Skin epidermis (tissue), 12 donors: ENCODE measurements around the gene KRT7.
"Not testable (repeated sequence)": the region's sequence is repeated elsewhere in the genome, so short reads cannot be mapped to it uniquely, and the experiment has no call there.

Source experiments
- H3K27ac ChIP-seq, 21 experiments: fragments of 200-600 bp; sonication (generic) in 11 of 21; one replicate each; pipeline ENCODE4 v1.5.0; 2020; ENCODE audit warnings: mild to moderate bottlenecking in 3 of 21, inconsistent platforms in 2 of 21, moderate library complexity in 2 of 21
- H3K4me3 ChIP-seq, 7 experiments: fragments of 200-600 bp; sonication (generic) in 2 of 7; one replicate each; pipeline ENCODE4 v1.5.0; 2020; ENCODE audit warnings: inconsistent platforms in 2 of 7, mild to moderate bottlenecking in 2 of 7, moderate library complexity in 1 of 7

The KRT7 gene

DNA sequence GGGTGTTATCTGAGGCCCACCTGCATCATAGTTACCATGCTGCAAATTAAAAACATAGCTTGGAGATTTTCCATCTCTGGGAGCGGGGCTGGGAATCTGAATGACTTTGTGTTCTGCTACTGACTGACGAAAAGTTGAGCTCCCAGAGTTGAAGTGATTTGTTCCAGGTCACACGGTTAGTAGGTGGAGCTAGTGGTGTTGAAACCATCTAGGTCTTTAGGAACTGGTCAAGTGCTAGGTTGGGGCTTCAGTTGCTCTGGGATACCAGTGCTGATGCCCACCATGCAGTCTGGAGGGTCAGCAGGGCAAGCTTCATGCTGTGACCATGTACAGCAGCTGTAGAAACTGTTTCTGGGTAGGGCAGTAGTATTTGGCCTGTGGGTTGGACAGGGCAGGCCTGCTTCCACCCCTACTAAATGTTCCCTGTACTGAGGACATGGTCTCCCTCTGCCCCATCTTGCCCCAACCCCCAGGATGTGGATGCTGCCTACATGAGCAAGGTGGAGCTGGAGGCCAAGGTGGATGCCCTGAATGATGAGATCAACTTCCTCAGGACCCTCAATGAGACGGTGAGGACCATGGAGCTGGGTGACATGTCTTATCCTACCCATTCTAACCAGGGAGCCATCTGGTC lies 5.3 kb downstream of the KRT7 start:
- no peak overlapping the region for H3K27ac ChIP-seq
- no peak overlapping the region for H3K4me3 ChIP-seq

DNA sequence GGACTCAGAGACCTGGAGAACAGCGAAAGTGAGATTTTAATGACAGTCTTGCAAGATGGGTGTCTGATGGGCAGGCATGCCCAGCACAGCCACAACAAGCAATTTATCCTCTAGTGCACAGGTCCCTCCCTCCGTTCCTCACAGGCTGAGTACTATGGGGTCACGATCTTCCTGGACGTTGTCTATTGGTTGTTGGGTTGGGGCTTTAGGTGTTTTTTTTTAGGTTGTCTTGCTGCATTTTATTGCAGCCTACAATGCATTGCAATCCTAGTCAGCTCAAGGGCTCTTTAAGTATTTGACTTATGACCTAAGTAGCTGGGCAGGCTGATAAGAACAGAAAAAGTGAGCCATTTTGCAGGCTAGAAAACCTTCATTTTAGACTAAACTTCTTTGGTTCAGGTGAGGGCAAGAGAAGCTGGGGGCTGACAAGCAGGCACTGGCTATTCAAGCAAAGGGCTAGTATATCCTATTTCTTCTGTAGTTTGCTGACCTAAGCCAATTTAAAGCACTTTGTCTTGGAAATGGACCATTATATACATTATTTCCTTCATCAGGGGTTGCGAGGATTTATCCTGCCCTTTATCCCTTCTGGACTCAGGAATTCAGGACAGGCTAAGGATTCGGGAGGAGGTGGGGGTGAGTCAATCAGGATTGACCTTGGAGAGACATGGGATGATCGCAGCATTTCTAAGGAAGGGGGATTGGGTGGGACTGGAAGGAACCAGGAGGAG lies 6.0 kb downstream of the KRT7 start:
- H3K4me3 ChIP-seq: no peak overlapping the region
- no peak overlapping the region for H3K27ac ChIP-seq

DNA sequence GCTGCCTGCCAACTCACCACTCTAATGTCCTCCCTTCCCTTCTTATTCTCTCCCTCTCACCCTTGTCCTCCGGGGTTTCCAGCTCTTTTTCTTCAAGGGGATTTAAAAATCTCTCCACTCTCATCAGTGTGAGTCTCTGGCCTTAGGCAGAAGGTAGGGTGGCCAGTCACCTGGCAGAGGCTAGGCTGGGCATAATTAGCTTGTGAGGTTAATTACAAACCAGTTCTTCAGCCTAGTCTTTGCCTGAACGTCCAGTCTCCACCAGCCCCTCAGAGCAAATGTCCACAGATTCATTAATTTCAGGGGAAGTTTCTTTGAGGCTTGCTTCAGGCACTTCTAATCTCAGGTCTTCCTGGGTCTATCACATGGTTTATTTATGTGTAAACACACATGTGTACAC lies 6.7 kb downstream of the KRT7 start:
- H3K4me3 ChIP-seq: no peak overlapping the region
- H3K27ac ChIP-seq: no peak overlapping the region

DNA sequence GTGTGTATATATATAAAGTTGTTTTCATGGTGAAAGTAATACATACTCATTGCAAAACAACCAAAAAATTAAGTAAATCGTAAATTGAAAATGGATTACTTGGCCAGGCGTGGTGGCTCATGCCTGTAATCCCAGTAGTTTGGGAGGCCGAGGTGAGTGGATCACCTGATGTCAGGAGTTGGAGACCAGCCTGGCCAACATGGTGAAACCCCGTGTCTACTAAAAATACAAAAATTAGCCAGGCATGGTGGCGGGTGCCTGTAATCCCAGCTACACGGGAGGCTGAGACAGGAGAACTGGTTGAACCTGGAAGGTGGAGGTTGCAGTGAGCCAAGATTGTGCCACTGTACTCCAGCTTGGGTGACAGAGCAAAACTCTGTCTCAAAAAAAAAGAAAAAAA lies 7.2 kb downstream of the KRT7 start:
- H3K4me3 ChIP-seq, H3K27ac ChIP-seq: not testable (repeated sequence)

DNA sequence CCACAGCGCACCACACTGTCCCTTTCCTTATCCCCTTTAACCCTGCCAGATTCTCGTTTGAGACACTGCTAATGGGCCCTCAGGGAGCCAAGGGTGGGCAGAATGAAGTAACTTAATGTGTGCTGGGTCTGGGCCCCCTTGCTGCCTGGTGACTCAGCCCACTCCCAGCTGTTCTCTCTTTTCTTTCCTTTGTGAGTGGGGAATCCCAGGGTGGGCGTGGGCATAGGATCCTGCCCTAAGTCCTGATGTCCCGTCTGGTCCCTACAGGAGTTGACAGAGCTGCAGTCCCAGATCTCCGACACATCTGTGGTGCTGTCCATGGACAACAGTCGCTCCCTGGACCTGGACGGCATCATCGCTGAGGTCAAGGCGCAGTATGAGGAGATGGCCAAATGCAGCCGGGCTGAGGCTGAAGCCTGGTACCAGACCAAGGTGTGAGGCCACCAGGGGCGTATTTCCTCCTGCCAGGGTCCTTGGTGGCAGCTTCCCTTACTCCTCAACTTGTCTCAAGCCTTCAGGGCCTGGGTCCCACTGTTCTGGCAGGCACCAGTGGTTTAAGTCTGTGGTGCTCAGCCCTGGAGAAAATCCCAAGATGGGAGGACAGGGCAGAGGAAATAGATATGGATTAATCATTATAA lies 8.3 kb downstream of the KRT7 start:
- H3K4me3 ChIP-seq: no peak overlapping the region
- H3K27ac ChIP-seq: no peak overlapping the region

DNA sequence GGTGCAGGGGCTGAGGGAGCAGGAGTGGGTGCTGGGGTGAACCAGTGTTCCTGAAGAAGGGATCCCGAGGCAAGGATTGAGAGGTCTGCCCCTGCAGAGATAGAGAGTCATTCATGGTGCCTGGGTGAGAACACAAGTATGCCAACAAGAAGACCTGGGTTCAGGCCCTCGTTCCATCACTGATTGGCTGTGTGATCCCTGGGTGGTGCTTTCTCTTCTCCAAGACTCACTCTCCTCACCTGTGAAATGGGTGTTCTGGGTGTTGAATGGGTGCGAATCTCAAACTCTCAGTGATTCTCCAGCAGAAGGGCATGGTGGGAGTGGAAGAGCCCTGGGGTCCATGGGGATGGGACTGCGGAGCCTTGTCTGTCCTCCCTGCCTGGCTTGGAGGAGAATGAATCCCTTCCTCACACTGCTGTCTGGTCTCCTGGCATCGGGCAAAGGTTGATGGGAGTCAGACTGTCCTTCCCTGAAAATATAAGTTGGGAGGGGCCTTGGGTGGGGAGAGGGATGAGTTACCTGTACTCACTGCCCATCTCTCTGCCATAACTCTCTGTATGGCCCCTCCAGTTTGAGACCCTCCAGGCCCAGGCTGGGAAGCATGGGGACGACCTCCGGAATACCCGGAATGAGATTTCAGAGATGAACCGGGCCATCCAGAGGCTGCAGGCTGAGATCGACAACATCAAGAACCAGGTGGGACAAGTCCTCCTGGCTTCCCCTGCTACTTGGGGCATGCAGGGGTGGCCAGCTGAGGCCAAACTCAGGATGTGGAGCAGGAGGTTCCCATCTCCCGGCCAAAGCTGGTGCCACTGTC lies 9.6 kb downstream of the KRT7 start:
- Histone ChIP-seq H3K4me3 (no peak overlapping the region), H3K27ac (peak overlapping the region in 1 of 21 experiments; percentile 67)

DNA sequence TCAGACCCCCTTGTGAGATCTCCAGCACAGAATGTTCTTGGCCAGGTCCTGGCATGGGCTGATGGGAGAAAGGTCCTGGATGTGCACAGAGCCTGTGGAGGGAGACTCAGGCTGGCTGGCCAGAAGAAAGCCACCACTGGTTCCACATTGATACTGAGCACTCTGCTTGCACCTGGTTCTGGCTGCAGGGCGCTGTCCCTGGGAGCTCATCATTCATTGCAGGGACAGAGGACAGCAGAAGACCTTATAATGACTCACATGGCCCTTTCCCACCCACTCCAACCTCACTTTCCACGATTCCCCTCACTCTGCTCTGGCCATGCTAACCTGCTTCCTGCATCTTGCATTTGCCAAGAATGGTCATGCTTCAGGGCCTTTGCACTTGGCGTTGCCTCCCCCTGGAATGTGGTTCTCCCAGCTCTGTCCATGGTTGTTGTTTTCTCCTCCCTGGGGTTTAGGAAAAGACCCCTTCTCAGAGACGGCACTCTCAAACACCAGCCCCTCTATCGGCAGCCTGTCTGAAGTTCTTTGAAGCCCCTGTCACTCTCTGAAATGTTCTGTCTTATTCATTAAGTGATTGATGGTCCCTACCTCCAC lies 10.3 kb downstream of the KRT7 start:
- peak overlapping the region in 8 of 21 experiments; percentile 40 to 85 (median 69) for H3K27ac ChIP-seq

DNA sequence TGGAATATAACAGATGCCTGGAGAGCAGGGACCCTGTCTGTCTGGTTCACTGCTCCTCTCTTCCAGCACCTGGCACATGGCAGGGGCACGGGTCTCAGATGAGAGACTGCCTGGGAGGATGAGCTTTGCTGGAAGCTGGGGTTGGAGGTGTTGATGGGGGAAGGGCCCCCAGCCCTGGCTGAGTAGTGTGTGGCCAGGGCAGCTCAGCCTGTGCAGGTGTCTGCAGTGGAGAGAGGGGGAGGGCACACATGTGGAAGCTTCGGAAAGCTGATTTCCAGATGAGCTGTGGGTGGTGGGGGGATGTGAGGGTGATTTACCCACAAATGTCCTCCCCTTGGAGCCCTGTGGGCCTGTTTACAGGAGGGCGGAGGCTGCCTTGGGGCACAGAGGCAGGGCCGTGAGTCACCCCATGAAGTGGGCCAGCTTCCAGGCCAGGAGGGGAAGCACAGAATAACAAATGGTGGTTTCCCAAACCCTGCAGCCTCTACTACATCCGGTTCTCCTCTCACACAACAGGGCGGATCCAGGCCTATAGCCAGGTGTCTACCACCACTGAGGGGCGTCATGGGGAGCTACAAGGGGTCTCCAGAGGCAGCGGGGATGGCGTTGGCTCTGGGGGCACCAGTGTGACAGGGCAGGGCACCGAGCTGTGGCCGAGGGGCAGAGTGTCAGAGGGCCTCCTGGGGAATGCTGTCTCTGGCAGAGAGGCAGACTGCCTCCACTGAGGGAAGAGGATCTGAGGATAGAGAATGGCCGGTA lies 11.0 kb downstream of the KRT7 start:
- no peak overlapping the region for H3K4me3 ChIP-seq
- H3K27ac ChIP-seq: peak overlapping the region in 15 of 21 experiments; percentile 14 to 85 (median 62)

More for the DNA sequence above, 10.3 kb downstream of the KRT7 start:
- H3K4me3 ChIP-seq: no peak overlapping the region

DNA sequence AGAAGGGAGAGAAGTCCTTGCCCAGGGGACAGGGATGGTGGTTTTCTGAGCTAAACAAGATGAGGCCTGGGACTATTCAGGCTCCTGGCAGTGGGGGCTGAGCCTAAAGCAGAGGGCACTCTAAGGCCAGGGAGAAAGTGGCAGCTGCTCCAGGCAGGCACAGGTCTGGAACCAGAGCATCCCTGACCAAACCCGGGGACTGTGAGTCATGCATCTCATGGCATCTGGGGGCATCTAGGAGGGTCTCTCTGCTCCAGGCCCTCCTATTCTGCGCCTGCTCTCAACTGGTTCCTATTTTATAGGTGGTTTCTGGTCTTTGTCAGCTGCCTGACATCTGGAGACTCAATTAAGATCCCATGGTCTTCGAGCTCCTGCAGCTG lies 11.6 kb downstream of the KRT7 start:
- Histone ChIP-seq H3K4me3 (no peak overlapping the region), H3K27ac (peak overlapping the region in 15 of 21 experiments; percentile 14 to 85 (median 62))

DNA sequence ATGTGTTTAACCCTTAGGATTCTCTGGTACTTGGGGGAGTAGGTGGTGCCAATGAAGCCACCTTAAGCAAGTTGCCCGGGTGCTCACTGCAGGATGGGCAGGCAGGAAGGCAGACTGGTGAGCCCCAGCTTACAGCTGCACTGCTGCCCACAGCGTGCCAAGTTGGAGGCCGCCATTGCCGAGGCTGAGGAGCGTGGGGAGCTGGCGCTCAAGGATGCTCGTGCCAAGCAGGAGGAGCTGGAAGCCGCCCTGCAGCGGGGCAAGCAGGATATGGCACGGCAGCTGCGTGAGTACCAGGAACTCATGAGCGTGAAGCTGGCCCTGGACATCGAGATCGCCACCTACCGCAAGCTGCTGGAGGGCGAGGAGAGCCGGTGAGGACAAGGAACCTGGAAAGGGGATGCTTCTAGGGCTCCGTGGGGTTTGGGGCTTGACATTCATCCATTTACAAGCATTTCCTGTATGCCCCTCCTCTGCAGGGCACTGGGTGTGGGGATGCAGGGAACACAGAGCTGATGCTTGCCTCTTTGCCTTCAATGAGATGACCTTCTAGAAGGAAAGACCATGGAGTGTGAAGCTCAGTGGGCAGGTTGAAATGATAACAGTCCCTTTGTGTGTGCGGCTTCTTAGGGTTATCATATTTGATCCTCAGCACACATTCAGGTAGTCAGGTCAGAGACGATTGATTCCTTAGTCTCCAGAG lies 12.4 kb downstream of the KRT7 start:
- H3K4me3 ChIP-seq: no peak overlapping the region
- H3K27ac ChIP-seq: peak overlapping the region in 3 of 21 experiments; percentile 4 to 67 (median 23)

DNA sequence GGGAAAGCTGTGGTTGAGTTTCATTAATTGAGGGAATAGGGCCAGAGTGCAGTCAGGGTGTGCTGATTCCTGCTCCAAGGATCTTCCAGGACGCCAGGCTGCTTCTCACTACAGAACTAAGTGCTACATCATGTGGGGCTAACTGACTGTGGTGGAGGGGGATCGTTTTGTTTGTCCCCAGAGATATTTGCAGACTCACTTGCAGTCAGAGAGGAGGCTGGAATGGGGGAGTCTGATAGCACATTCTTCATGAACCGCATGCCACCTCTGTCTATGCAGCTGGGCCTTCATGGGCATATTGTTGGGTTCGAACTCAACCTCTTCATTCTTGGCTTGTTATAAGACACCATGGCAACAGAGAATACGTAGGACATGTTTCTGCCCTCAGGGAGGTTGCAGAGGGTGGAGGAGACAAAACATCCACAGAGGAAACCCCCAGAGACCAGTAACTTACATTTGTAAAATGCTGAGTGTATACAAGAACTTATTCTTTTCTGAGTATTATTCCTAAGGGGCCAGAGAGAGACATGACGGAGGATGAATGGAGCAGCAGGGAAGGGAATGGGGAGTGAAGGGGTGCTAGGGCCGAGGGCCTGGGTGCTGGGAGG lies 13.0 kb downstream of the KRT7 start:
- H3K27ac ChIP-seq: peak overlapping the region in 6 of 21 experiments; percentile 2 to 55 (median 10)
- H3K4me3 ChIP-seq: no peak overlapping the region

DNA sequence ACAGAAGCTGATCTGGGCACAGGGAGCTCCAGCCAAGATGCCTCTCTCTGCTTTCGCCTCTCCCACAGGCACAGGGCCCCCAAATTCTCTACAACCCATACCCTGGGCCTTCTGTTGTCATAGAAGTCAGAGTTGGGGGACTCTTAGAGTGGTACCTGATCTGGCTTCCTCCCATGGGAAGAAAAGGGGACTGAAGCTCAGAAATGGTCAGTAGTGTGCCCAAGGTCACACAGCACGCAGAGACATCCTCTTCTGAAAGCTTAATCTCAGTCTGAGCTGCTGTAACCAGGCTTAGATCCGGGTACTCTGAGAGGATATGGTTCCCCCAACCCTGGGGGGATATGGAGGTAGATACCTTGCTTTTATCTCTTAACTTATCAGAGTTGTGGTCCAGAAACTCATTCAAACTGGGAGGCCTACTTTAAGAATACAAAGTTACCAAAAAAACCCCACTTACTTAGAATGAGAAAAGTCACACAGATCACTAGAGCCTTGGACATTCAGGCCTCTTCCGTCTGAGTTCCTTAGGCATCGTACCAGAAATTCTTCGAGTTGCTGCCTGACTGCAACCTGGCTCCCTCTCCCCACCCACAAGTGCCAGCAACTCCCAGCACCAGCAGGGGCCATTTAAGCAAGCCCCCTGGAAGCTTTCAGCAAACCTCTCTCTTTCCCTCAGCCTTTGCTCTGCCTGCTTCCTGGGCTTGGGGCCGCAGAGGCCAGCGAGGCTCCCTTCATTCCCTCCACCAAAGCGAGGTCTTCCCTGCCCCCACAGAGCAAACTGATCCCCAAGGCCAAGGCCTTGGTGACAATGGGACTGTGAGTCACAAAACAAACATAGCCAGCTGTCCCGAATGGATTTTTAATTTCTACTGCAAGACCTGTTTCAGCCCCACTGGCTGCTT lies 13.9 kb downstream of the KRT7 start:
- no peak overlapping the region for H3K4me3 ChIP-seq
- H3K27ac ChIP-seq: peak overlapping the region in 7 of 21 experiments; percentile 2 to 55 (median 11)

DNA sequence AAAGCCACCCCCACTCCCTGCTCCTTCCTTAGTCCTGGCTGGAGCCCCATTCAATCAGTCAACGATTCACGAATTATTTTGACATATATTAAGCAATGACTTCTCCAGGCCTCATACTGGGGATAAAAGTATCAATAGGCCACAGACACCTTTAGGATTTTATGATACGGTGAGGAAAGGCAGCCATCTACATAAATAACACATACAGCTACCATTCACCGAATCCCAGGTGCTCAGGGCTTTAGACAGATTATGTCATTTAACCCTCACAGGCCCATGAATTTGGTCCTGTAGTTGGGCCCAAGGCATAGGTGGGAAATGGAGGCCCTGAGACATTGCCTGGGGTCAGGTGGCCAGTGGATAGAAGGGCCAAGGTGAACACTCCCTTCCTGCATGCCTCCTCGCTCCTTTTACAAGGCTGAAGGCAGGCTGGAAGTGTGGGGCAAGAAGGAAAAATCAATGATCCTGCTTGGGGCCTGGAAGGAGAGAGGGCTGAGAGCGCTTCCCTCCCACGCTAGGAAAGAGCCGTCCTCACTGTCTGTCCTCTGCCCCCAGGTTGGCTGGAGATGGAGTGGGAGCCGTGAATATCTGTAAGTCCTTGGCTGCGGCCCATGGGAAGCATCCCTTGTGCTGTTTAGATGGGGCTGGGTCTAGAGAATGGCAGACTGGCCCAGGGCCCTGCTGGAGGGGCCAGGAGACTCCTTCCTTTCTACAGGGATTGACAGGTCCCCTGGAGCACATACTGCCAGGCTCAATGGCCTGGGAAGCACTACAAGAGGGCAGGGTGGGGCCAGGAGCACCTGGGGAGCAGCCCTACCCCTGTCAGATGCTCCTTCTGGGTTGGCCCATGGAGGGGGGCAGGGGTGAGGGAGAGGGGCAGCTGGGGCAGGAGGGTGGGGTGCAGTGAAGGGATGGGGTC lies 14.8 kb downstream of the KRT7 start:
- H3K4me3 ChIP-seq: no peak overlapping the region
- H3K27ac ChIP-seq: peak overlapping the region in 1 of 21 experiments; percentile 9

DNA sequence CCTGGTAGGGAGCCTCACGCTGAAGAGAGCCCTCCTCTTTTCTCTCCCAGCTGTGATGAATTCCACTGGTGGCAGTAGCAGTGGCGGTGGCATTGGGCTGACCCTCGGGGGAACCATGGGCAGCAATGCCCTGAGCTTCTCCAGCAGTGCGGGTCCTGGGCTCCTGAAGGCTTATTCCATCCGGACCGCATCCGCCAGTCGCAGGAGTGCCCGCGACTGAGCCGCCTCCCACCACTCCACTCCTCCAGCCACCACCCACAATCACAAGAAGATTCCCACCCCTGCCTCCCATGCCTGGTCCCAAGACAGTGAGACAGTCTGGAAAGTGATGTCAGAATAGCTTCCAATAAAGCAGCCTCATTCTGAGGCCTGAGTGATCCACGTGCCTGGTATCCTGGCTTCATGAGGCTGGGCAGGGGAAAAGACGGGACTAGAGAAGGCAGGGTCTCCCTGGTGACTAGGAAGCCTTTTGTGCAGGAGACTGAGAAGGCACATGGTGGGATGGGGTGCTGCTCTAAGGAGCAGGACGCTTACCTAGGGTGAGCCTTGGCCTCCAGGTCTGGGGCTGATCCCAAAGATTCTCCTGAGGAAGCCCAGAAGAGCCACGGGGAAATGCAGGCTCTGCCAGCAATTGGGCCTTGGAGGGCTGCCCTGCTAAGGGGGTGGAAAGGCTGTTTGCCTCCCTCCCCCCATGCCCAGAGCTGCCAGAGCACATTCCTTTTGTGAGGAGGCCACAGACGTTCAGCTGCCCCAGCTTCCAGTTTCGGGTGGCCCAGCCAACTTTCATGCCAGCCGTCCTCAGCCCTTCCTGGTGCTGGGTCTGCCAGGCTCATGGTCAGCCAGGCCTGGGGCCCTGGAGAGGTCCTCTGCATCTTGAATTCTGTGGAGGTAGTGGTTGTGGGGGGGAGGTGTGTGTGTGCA lies 15.8 kb downstream of the KRT7 start:
- Histone ChIP-seq H3K27ac (peak overlapping the region in 3 of 21 experiments; percentile 16 to 38 (median 32)), H3K4me3 (no peak overlapping the region)

DNA sequence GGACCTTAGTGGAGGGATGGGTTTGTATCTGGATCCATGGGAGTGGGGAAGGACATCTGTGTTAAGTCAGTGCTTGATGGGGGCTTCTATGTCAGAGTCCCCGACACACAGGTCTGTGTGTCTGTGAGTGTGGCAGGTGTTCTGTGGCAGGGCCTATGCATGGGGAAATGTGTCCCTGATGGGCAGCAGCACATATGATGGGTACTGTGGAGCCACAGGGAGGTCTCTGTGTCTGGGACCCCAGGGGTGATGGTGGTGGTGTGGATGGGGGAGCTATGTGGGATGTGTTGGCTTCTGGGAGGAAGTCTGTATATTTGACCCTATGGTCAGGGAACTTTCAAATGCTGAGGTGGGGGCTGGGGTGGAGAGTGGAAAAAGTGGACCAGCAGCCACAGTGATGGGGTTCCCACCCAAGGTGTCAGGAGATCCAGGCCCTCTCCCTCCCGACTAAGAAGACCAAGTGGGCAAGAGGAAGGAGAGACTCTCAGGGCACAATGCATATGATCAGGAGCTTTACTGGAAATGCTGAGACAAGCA lies 16.5 kb downstream of the KRT7 start:
- Histone ChIP-seq H3K27ac (peak overlapping the region in 1 of 21 experiments; percentile 16), H3K4me3 (no peak overlapping the region)
